HCT116 (cell line): Measurements from ENCODE around the gene ADARB2. TPM values are rescaled to one million over a fixed set of nuclear protein-coding genes. Genes with fewer than 3 reads are reported as not detected.

Experiments
- ATAC-seq: fragments of 200-7000 bp; cut with Tn5 transposase; 2 replicates; pipeline ENCODE4 v1.9.1; 2020; ENCODE audit warnings: mild to moderate bottlenecking, moderate library complexity
- BruUV-seq: library from RNA; stranded (reverse); fragments of 400-500 nt; replicated peaks from 2 replicates; lab custom pipeline; 2021; lab: Mats Ljungman, UMichigan
- CTCF ChIA-PET: fragments of 300-600 bp; sonication (Branson Sonifier 250); formaldehyde crosslinking; loops from one replicate; lab custom pipeline; 2021; ENCODE audit warnings: antibody characterized with exemption; lab: Charles Lee
- POLR2A ChIA-PET: fragments of 300-600, 350-600 bp; sonication (Branson Sonifier 250); formaldehyde crosslinking; loops from one replicate; lab custom pipeline; 2021; ENCODE audit warnings: antibody characterized with exemption; lab: Charles Lee
- RAD21 ChIA-PET, 2 experiments: fragments of 300-600 bp; sonication (Branson Sonifier 250); formaldehyde crosslinking; loops; one replicate each; lab custom pipeline; 2023; ENCODE audit warnings: low total read pairs in 2 of 2; ENCODE audit not compliant: uncharacterized antibody in 2 of 2, unreplicated experiment in 2 of 2, low non-redundant PET in 1 of 2; lab: Charles Lee
- DNase-seq: peaks from one replicate; pipeline ENCODE4 v3.0.0-alpha.2; 2010; ENCODE audit warnings: low read depth, low spot score
- H2AFZ ChIP-seq: fragments of 200-600 bp; shearing (Covaris generic), sonication (generic); 2 replicates; pipeline ENCODE4 v1.6.1; 2017; ENCODE audit warnings: low read depth, mixed run types, mixed read lengths, antibody characterized with exemption, low read length; ENCODE audit not compliant: poor library complexity, severe bottlenecking
- H3K27ac ChIP-seq: 2 replicates; pipeline ENCODE4 v1.5.1; 2012; ENCODE audit warnings: low read depth, low read length
- H3K27me3 ChIP-seq: fragments of 200-600 bp; sonication (generic); 2 replicates; pipeline ENCODE4 v1.6.1; 2016; ENCODE audit warnings: mixed run types, low read length, mixed read lengths; ENCODE audit not compliant: insufficient read depth
- H3K36me3 ChIP-seq, 2 experiments: fragments of 200-500 bp in 1 of 2; fragments of 200-600 bp in 1 of 2; sonication (Bioruptor generic) in 1 of 2; sonication (generic) in 1 of 2; 2 replicates each; pipeline versions ENCODE4 v1.5.1 to v1.6.1; 2014 to 2016; ENCODE audit warnings: low read length in 2 of 2, inconsistent platforms in 1 of 2, mixed read lengths in 1 of 2, mixed run types in 1 of 2; ENCODE audit not compliant: insufficient read depth in 2 of 2, control insufficient read depth in 1 of 2
- H3K4me1 ChIP-seq, 2 experiments: fragments of 200-600 bp in 1 of 2; sonication (generic) in 1 of 2; 2 replicates each; pipeline versions ENCODE4 v1.5.1 to v1.6.1; 2012 to 2017; ENCODE audit warnings: low read length in 2 of 2, inconsistent platforms in 1 of 2, mild to moderate bottlenecking in 1 of 2, mixed read lengths in 1 of 2, mixed run types in 1 of 2, moderate library complexity in 1 of 2; ENCODE audit not compliant: insufficient read depth in 2 of 2, control insufficient read depth in 1 of 2
- H3K4me2 ChIP-seq: fragments of 200-600 bp; sonication (generic); 2 replicates; pipeline ENCODE4 v1.6.1; 2017; ENCODE audit warnings: mixed run types, low read length, mixed read lengths
- H3K4me3 ChIP-seq, 2 experiments: fragments of 200-600 bp in 1 of 2; sonication (generic) in 1 of 2; replicated peaks in 1 of 2; 2 replicates each; pipeline ENCODE4 v1.5.1; 2011 to 2016; ENCODE audit warnings: low read length in 2 of 2, control low read depth in 1 of 2, low read depth in 1 of 2, mild to moderate bottlenecking in 1 of 2, mixed read lengths in 1 of 2, mixed run types in 1 of 2
- H3K79me2 ChIP-seq: fragments of 200-600 bp; sonication (generic); 2 replicates; pipeline ENCODE4 v1.6.1; 2017; ENCODE audit warnings: mild to moderate bottlenecking, mixed run types, low read length, moderate library complexity, mixed read lengths; ENCODE audit not compliant: insufficient read depth
- H3K9ac ChIP-seq: fragments of 200-600 bp; sonication (generic); 2 replicates; pipeline ENCODE4 v1.6.1; 2016; ENCODE audit warnings: low read length, mixed read lengths
- H3K9me2 ChIP-seq: fragments of 200-600 bp; sonication (generic), shearing (Covaris generic); 2 replicates; pipeline ENCODE4 v1.6.1; 2017; ENCODE audit warnings: mixed run types, mild to moderate bottlenecking, moderate library complexity; ENCODE audit not compliant: insufficient read depth
- H3K9me3 ChIP-seq, 2 experiments: fragments of 200-500 bp in 1 of 2; fragments of 200-600 bp in 1 of 2; sonication (Bioruptor generic) in 1 of 2; sonication (generic) in 1 of 2; 2 replicates each; pipeline ENCODE4 v1.6.1; 2014 to 2017; ENCODE audit warnings: low read length in 2 of 2, mixed read lengths in 2 of 2, inconsistent platforms in 1 of 2, low read depth in 1 of 2, mild to moderate bottlenecking in 1 of 2, mixed run types in 1 of 2, moderate library complexity in 1 of 2; ENCODE audit not compliant: control insufficient read depth in 1 of 2, insufficient read depth in 1 of 2
- H4K20me1 ChIP-seq: fragments of 200-600 bp; sonication (generic), shearing (Covaris generic); 2 replicates; pipeline ENCODE4 v1.6.1; 2017; ENCODE audit warnings: mixed run types, mild to moderate bottlenecking, moderate library complexity; ENCODE audit not compliant: insufficient read depth
- ATF3 ChIP-seq: IDR thresholded peaks from 2 replicates; pipeline ENCODE4 v1.6.1; 2012
- CEBPB ChIP-seq: IDR thresholded peaks from 2 replicates; pipeline ENCODE4 v1.6.1; 2012; ENCODE audit warnings: low read depth
- EGR1 ChIP-seq: IDR thresholded peaks from 2 replicates; pipeline ENCODE4 v1.6.1; 2012; ENCODE audit warnings: low read depth
- EZH2 ChIP-seq: fragments of 200-600 bp; sonication (generic); IDR thresholded peaks from 2 replicates; pipeline ENCODE4 v1.6.1; 2017; ENCODE audit warnings: antibody characterized with exemption, mixed run types
- EZH2phosphoT487 ChIP-seq: fragments of 200-600 bp; IDR thresholded peaks from 2 replicates; pipeline ENCODE4 v1.6.1; 2018; ENCODE audit warnings: antibody characterized with exemption, borderline replicate concordance
- POLR2AphosphoS5 ChIP-seq: IDR thresholded peaks from 2 replicates; pipeline ENCODE4 v1.6.1; 2011; ENCODE audit warnings: mild to moderate bottlenecking, low read depth, low read length, moderate library complexity
- REST ChIP-seq: IDR thresholded peaks from 2 replicates; pipeline ENCODE4 v1.6.1; 2012; ENCODE audit warnings: low read depth
- SRF ChIP-seq: IDR thresholded peaks from 2 replicates; pipeline ENCODE4 v1.6.1; 2012; ENCODE audit warnings: low read depth
- YY1 ChIP-seq: IDR thresholded peaks from 2 replicates; pipeline ENCODE4 v1.6.1; 2011; ENCODE audit warnings: low read length, low read depth, moderate library complexity, mild to moderate bottlenecking; ENCODE audit not compliant: insufficient replicate concordance; ENCODE audit errors: extremely low read depth
- ZFX ChIP-seq: fragments of 450-650 bp; IDR thresholded peaks from 2 replicates; pipeline ENCODE4 v1.6.1; 2017
- ZNF274 ChIP-seq: fragments of 200-500 bp; sonication (Bioruptor generic); IDR thresholded peaks from 2 replicates; pipeline ENCODE4 v1.6.1; 2014; ENCODE audit warnings: mild to moderate bottlenecking, low read depth, low read length, inconsistent platforms
- intact Hi-C: fragments of 100-400 bp; cut with micrococcal nuclease; formaldehyde crosslinking; loops from 2 replicates; pipeline ENCODE4 v1.10.0; 2022
- total RNA-seq: library from RNA; stranded (reverse); gene quantifications from one replicate; pipeline ENCODE4 v1.2.1, GENCODE V29; 2021; ENCODE audit not compliant: unreplicated experiment
- TF ChIP-seq, protein P1 (sequence below): IDR thresholded peaks from 2 replicates; pipeline ENCODE4 v1.6.1; 2012

Gene ADARB2
- total RNA-seq, 1 experiment from 2014 or later, result not detected

- DNase-seq (no peak), ATAC-seq (no peak)
- no peak overlapping the region for H3K4me2 ChIP-seq
- no peak overlapping the region for H3K4me3 ChIP-seq
- H3K4me1 ChIP-seq, result no peaks in the 10 kb centered on the region
- no peak overlapping the region for H3K9ac ChIP-seq
- H3K27ac ChIP-seq, result no peak overlapping the region
- no peak for TF ChIP-seq EZH2
- TF ChIP-seq ZFX, result no peak
- TF ChIP-seq, protein P1, sequence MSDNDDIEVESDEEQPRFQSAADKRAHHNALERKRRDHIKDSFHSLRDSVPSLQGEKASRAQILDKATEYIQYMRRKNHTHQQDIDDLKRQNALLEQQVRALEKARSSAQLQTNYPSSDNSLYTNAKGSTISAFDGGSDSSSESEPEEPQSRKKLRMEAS, result no peak
- no peak for TF ChIP-seq CEBPB
- TF ChIP-seq EZH2phosphoT487, result no peak
- no peak for TF ChIP-seq SRF
- TF ChIP-seq EGR1, result no peak
- no peak for TF ChIP-seq ZNF274
- no peak for TF ChIP-seq REST
- TF ChIP-seq YY1, result no peak
- TF ChIP-seq POLR2AphosphoS5, result no peak
- TF ChIP-seq ATF3, result no peak
- TF ChIP-seq, all 23 proteins: peak for 0
- Histone ChIP-seq H2AFZ (no peak overlapping the region), H3K9me2 (no peaks in the 10 kb centered on the region), H3K79me2 (no peaks in the 10 kb centered on the region), H3K27me3 (peaks cover 22% of the 10 kb centered on the region; the same call in 1 of the 2 replicates), H3K36me3 (no peaks in the 10 kb centered on the region), H3K9me3 (no peaks in the 10 kb centered on the region), H4K20me1 (no peaks in the 10 kb centered on the region)
- ChIA-PET RAD21 (no interaction called here), CTCF (no interaction called here), POLR2A (no interaction called here)
- BruUV-seq, result no TSS peak
- intact Hi-C loops, result no loop called here
These were observed 180.8 kb downstream of the ADARB2 start for GRCh38 chr10:1556496-1556895.
